ENCODE measurements around the gene ANKRD33B. TPM values are rescaled to one million over a fixed set of nuclear protein-coding genes. Genes with fewer than 3 reads are reported as not detected.

ANKRD33B gene
- polyA plus RNA-seq, 3 donors: 0.05 TPM; not detected in 2

DNA sequence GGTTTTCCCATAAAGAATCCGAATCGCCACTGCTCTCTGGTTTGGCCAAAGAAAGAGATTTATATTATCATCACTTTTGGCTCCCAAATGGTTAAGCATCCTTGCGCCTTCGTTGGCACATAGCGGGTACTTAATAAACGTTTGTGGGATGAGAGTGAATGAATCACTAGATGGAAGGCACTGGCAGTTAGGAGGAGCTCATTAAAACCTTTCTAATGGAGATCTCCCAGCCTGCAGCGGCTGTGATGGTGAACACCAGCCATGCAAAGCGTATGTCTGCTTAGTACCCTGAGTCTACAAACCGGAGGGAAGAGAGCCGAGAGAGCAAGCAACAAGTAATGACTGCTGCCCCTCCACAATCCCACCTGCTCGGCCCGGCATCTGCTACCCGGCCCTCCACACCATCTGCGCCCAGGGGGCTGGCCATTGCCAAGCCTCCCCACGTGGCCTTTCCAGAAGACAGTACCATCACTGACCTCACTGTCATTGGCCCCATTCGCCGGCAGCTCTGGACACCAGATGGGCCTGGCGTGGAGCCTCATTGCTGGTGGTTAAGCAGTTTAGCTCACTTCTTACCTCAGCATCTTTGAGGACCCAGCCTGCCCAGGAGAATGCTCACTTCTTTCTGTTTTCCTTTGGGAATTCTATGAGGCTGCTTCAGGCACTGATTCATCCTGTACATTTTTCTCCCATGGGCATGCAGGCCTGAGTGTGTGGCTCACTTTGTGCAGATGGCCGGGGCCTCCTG is 39.3 kb upstream of the ANKRD33B start:
- no peak overlapping the region for H3K27ac ChIP-seq (ENCODE audit: low read depth in 1 of 2, low read length in 2 of 2)
- H3K4me3 ChIP-seq (replicated peaks in 1 of 3; ENCODE audit: low read depth in 2 of 3, low read length in 3 of 3): no peak overlapping the region
- 96% methylated on average over 13 of the region's 19 CpGs for WGBS (ENCODE audit: insufficient coverage)
- peaks cover 5 to 18% of the 10 kb centered on the region in 2 donors for H3K9me3 ChIP-seq (replicated peaks in 1 of 2; ENCODE audit: control insufficient read depth in 1 of 2, insufficient read depth in 1 of 2, low read length in 2 of 2)
- intact Hi-C loops (cut with micrococcal nuclease): no loop called here
- H3K4me2 ChIP-seq (replicated peaks; ENCODE audit: extremely low read depth, low read length, poor library complexity, severe bottlenecking): no peak overlapping the region
- DNase-seq: no peak
- no peak overlapping the region for H2AFZ ChIP-seq (ENCODE audit: insufficient read depth, low read depth, low read length, poor library complexity, severe bottlenecking)
- H3K9ac ChIP-seq (ENCODE audit: insufficient read depth, low read length, poor library complexity, severe bottlenecking): no peak overlapping the region
- no peaks in the 10 kb centered on the region for H3K79me2 ChIP-seq (ENCODE audit: insufficient read depth, low read length)
- H3K27ac Mint-ChIP-seq: peak overlapping the region in 1 of 7 donors; percentile 13
- H3K9me3 Mint-ChIP-seq: peaks cover 8 to 19% (median 11%) of the 10 kb centered on the region in 7 donors
- peaks cover 14 to 15% of the 10 kb centered on the region in 2 donors for H3K4me1 ChIP-seq (ENCODE audit: control insufficient read depth in 1 of 2, insufficient read depth in 2 of 2, low read length in 2 of 2)
- H3K36me3 Mint-ChIP-seq: peaks cover 0 to 4% of the 10 kb centered on the region in 2 donors
- H3K4me1 Mint-ChIP-seq: peaks cover 13% of the 10 kb centered on the region
- no peaks in the 10 kb centered on the region for H4K20me1 ChIP-seq (ENCODE audit: insufficient read depth, low read length)
- no peak overlapping the region for H3K4me3 Mint-ChIP-seq
- H3K27me3 Mint-ChIP-seq (ENCODE audit: low read depth in 3 of 3): peaks cover 0 to 5% (median 2%) of the 10 kb centered on the region in 3 donors
- TF ChIP-seq, protein P1, sequence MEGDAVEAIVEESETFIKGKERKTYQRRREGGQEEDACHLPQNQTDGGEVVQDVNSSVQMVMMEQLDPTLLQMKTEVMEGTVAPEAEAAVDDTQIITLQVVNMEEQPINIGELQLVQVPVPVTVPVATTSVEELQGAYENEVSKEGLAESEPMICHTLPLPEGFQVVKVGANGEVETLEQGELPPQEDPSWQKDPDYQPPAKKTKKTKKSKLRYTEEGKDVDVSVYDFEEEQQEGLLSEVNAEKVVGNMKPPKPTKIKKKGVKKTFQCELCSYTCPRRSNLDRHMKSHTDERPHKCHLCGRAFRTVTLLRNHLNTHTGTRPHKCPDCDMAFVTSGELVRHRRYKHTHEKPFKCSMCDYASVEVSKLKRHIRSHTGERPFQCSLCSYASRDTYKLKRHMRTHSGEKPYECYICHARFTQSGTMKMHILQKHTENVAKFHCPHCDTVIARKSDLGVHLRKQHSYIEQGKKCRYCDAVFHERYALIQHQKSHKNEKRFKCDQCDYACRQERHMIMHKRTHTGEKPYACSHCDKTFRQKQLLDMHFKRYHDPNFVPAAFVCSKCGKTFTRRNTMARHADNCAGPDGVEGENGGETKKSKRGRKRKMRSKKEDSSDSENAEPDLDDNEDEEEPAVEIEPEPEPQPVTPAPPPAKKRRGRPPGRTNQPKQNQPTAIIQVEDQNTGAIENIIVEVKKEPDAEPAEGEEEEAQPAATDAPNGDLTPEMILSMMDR (IDR thresholded peaks at IDR 0.05): no peak
- no peaks in the 10 kb centered on the region for H3K27me3 ChIP-seq (ENCODE audit: control insufficient read depth in 2 of 2, insufficient read depth in 2 of 2, low read length in 2 of 2)
- no peaks in the 10 kb centered on the region for H3K36me3 ChIP-seq (replicated peaks in 1 of 2; ENCODE audit: control insufficient read depth in 1 of 2, insufficient read depth in 2 of 2, low read length in 2 of 2)

DNA sequence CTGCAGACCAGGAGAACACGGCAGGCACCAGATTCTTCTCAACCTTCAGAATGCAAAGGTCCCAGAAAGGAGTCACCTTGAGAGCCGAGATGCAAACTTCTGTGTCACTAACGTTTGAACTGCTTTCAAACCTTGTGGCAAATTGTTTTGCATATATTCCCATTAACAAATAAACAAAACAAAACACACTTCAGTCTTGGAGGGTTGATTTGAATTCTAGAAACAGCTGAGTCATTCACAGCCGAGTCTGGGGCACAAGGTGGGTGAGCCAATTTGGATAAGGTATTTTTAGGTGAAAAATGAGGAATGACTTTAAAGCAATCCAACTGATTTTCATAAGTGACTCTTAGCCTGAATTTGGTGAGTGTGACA is 38.8 kb upstream of the ANKRD33B start:
- Histone ChIP-seq H3K9me3 (replicated peaks in 1 of 2; ENCODE audit: control insufficient read depth in 1 of 2, insufficient read depth in 1 of 2, low read length in 2 of 2) (peaks cover 5 to 18% of the 10 kb centered on the region in 2 donors), H4K20me1 (ENCODE audit: insufficient read depth, low read length) (no peaks in the 10 kb centered on the region), H2AFZ (ENCODE audit: insufficient read depth, low read depth, low read length, poor library complexity, severe bottlenecking) (no peak overlapping the region), H3K27ac (ENCODE audit: low read depth in 1 of 2, low read length in 2 of 2) (no peak overlapping the region), H3K4me1 (ENCODE audit: control insufficient read depth in 1 of 2, insufficient read depth in 2 of 2, low read length in 2 of 2) (peaks cover 14 to 15% of the 10 kb centered on the region in 2 donors), H3K36me3 (replicated peaks in 1 of 2; ENCODE audit: control insufficient read depth in 1 of 2, insufficient read depth in 2 of 2, low read length in 2 of 2) (no peaks in the 10 kb centered on the region), H3K27me3 (ENCODE audit: control insufficient read depth in 2 of 2, insufficient read depth in 2 of 2, low read length in 2 of 2) (no peaks in the 10 kb centered on the region), H3K4me2 (replicated peaks; ENCODE audit: extremely low read depth, low read length, poor library complexity, severe bottlenecking) (no peak overlapping the region), H3K79me2 (ENCODE audit: insufficient read depth, low read length) (no peaks in the 10 kb centered on the region), H3K4me3 (replicated peaks in 1 of 3; ENCODE audit: low read depth in 2 of 3, low read length in 3 of 3) (no peak overlapping the region), H3K9ac (ENCODE audit: insufficient read depth, low read length, poor library complexity, severe bottlenecking) (no peak overlapping the region)
- H3K27me3 Mint-ChIP-seq (ENCODE audit: low read depth in 3 of 3): peaks cover 0 to 7% (median 2%) of the 10 kb centered on the region in 3 donors
- peaks cover 0 to 4% of the 10 kb centered on the region in 2 donors for H3K36me3 Mint-ChIP-seq
- intact Hi-C loops (cut with micrococcal nuclease): no loop called here
- 92% methylated on average over 1 of the region's 4 CpGs for WGBS (ENCODE audit: insufficient coverage)
- no peak overlapping the region for H3K4me3 Mint-ChIP-seq
- no peak overlapping the region for H3K27ac Mint-ChIP-seq
- H3K4me1 Mint-ChIP-seq: peaks cover 13% of the 10 kb centered on the region
- DNase-seq: no peak
- H3K9me3 Mint-ChIP-seq: peaks cover 8 to 19% (median 11%) of the 10 kb centered on the region in 7 donors
- TF ChIP-seq, protein P1 (IDR thresholded peaks at IDR 0.05): no peak

Data from CD14-positive monocyte (primary cell).